Measurements from ENCODE around the gene SLC6A11. TPM values are rescaled to one million over a fixed set of nuclear protein-coding genes. Genes with fewer than 3 reads are reported as not detected.

The SLC6A11 gene
- polyA plus RNA-seq, 1 donor, result 0.10 TPM

DNA sequence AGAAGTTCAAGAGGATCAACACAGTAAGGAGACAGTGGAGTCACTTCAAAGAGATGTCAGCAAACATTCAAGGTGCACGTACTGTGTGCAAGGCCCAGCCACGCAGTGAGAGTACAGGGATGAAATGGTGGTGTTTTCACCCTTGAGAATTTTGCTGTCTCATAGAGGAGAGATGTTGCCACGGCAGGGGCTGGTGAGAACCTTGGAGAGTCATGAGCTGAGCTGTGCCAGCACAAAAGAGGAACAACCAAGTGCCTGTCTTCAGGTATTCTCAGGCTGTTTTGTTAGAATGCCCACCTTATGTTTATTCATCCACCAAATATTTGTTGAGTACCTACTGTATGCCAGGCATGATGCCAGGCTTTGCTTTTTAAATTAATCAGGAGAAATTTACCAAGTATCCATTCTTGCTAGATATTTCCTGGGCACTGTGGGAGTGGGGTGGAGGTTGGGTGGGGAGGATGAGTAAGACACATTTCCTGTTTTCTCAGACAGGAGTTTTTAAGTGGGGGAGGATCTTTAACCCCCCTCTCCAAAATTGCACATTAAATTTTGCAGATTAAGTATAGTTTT is 72.6 kb downstream of the SLC6A11 start:
- no peak for DNase-seq (ENCODE audit: low read depth)

DNA sequence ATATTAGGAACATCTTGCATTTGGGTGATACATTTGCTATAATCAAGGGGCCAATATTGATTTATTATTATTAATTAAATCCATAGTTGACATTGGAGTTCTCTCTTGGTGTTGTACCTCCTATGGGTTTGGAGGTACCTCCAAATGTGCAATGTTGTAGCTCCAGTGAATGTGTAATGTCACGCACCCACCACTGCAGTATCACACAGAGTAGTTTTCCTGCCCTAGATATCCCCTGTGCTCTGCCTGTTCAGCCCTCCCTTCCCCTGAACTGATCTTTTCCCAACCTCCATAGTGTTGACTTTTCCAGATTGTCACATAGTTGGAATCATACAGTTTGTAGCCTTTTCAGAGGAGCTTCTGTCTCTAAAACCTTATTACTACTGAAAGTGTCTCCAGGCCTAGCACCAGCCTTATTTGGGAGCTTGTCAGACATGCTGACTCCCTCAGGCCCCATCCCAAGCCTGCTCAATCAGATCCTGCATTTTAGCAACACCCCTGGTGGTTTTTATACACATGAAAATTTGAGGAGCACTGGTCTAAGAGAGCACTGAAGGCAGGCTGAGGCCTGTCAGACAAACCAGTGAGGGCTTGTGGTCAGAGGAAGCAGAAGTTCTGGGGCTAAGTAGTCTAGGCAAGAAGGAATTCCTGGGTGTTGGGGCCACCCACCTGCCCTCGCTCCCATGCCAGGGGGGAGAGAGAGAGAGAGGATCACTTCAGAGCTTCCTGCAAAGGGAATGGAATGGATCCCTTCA is 73.4 kb downstream of the SLC6A11 start:
- DNase-seq (ENCODE audit: low read depth), result no peak

DNA sequence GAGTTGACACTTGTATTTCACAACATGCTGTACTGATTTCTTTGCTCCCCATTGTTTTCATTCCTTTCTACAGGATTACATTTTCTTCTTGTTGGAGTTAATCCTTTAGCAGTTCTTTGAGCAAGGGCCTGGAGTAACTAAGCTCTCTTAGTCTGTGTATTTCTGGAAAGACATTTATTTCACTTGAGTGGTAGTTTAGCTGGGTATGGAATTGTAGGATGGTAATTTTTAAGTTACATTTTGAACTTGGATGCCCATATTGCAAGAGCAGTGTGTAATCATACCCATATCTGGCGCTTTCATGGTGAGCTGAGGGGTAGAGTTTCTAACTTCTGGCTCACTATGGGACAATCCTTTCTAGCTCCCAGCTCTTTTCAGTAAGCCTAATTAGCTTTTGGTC is 74.6 kb downstream of the SLC6A11 start:
- no peak for DNase-seq (ENCODE audit: low read depth)

DNA sequence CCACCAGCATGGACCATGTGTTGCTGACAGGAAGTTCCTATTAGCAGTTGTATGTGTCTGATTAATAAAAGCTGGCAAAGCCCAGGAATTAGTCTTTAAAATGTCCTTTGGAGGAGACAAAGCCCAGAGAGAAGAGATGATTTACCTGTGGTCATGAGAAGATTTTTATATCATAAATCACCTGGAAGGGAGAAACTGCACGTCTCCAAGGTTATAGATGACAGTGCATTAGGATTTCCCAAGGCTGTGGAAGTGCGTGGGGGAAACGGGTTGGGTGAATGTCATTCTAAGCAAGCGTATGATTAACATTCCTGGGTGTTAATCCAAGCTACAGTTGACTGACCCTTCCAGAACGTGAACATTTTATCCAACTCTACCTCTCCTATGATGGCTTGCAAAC is 76.6 kb downstream of the SLC6A11 start:
- no peak for DNase-seq (ENCODE audit: low read depth)

DNA sequence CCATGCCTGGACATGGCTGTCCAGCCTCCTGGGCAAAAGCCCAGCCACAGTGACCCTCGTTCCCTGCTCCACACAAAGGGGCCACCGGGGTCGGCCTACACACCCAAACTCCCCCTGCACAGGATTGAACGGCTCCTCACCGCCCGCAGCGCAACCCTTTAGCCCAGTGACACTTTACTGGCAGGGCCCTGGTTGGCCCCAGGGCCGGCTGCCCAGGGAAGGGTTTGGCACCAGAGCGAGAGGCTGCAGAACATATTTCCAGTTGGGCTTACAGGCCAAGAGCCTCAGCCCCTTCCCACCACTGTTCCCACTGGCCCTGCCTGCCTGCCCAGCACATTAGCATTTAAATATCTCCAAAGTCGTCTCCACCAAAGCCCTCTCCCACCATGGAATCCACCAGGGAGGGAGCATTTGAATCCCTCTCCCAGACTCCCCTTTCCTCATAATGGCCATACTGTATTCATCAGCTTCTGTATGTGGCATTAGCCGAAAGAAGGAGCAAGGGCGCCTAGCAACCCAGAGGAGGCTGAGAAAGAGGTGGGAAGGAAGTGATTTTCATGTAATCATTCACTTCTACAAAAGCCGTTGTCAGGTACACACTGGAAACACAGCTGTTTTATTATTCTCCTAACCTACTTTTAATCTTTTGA is 85.4 kb downstream of the SLC6A11 start:
- DNase-seq (ENCODE audit: low read depth), result no peak

DNA sequence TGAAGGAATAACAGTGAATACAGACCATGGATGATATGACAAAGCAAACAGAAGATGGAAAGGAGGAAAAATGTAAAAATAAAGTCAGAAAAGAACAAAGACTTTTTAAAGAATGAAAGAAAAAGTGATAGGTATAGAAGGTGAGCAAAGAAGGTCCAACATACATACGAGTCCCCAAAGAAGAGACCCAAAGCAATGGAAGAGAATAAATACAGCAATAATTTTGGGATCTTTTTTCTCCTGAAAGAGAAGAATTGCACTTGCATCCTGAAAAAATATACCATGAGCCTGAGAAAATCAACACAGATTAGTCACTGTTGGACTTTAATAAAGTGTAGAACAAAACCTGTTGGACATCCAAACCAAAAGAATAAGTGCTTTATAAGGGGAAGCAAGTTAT is 91.2 kb downstream of the SLC6A11 start:
- no peak for DNase-seq (ENCODE audit: low read depth)

DNA sequence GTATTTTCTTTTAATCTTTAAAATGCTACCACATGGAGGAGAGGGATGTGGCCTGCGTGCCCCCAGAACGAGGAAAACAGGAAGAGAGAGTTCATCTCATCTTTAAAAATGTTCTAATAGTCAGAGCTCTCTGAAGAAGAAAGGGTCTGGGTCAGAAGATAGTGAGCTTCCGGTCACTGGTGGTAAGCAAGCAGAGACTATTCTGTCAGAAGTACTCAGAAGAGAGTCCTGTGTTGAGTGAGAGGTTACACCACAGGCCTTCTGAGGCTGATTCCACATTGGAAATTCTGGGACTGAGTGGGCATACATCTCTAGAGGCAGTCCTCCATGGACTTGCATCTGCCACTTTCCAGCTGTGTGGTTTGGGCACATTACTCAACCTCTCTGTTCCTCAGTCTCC is 94.3 kb downstream of the SLC6A11 start:
- no peak for DNase-seq (ENCODE audit: low read depth)

DNA sequence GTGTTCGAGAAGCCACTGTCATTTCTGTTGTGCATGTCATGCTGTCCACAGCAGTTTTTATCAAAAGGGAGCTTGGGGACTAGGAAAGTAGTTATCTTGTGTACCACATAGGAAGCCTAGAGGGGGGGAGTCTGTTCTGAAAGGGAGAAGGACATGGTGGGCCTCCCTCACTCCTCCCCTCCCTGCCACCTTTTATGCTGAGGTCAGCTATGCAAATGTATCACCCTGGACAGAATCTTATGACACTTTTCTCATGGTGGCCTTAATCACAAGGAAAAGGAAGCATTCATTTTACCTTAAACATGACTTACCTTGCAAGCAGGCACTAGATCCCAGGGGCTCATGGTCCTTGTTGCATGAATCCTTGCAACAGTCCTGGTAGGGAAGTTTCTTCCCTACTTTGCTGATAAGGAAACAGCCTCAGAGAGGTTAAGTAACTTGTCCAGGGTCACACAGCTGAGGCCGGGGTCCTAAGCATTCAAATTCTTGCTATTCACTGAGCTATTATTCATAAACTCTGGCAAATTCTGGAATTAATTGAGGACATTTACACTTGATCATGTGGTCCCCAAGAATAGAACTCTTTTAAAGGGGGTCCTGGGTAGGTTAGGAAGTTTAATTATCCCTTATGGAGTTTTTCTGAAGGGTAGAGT is 95.4 kb downstream of the SLC6A11 start:
- DNase-seq (ENCODE audit: low read depth), result no peak

DNA sequence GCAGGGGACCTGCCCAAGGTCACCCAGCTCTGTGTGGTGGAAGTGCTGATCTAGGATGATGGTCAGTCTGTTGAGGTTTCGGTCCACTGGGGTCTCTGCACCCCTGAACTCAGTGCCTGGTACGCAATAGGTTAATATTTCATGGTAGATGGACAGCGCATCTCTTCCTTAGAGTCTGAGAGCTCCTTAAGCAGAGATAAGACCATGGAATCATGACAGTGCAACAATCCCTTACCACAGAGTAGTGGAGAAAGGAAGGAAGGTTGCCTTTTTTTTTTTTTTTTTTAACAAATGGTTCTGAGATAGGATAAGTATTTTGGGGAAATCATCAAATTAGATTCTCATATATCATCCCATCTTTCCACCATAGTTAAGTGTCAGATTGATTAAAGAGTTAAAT is 96.8 kb downstream of the SLC6A11 start:
- no peak for DNase-seq (ENCODE audit: low read depth)

DNA sequence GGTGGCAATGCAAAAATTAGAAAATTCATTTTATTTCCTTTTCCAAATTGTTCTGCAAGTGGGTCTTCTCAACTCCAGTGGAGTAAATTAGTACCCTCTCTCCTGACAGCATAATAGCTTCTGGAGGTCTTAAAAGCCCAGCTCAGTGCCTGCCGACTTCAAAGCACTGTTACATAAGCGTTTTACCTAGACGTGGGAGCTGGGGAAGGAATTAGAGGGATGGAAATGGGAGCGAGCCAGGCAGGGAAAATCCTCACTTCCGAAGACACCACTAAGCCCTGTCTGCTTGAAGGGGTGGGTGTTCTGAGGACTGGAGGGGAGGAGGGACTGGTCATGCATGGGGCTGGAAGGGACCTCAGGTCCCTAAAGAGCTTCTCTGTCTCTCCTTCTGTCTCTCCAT is 99.3 kb downstream of the SLC6A11 start:
- DNase-seq (ENCODE audit: low read depth), result no peak

DNA sequence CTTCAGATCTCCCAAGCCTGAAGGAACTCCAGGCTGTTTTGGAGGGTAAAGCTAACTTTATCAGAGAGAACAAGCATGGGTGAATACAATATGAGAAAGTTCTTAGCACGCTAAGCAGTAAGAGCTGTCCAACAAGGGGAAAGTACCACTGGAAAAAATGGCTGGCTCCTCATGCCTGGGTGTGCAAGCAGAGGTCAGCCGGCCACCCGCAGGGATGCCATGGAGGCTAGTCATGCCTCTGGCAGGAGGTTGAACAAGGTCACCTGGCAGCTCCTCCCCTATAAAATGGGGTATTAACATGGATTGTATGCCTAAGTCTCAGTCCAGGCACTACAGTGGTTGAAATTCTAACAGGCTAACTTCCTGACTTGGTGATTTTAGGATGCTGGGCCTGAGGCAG is 101.1 kb downstream of the SLC6A11 start:
- no peak for DNase-seq (ENCODE audit: low read depth)

DNA sequence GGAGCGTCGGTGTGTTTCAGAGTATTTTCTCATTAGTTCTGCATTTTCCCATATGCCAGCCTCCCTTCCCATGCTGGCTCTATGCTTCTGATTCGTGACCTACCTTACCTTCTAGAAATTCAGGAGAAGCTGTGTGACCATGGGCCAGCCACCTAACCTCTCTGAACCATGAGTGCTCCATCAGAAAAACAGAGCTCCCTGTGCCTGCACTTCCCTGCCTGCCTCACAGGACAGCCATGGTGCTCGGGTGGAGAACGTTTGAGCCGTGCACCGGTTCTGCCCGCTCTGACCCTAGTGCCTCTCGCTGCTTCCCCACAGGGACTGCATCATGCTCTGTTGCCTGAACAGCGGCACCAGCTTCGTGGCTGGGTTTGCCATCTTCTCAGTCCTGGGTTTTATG is 102.0 kb downstream of the SLC6A11 start:
- DNase-seq (ENCODE audit: low read depth), result no peak

DNA sequence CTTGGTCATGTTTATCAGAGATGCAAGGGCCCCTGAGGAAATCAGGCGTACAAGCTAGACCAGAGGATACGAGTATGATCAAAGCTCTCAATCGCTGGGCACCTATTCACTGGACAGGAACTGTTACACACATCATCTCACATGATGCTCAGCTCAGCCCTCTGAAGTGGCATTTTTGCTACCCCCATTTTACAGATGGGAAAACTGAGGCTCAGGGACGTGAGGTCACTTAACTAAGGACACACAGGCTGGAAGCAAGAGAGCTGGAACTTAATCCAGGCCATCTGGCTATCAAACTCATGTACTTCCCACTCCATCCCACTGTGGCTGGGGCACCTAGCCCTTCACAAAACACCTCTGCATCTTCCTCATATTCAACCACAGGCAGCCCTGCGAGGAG is 103.6 kb downstream of the SLC6A11 start:
- DNase-seq (ENCODE audit: low read depth), result no peak

DNA sequence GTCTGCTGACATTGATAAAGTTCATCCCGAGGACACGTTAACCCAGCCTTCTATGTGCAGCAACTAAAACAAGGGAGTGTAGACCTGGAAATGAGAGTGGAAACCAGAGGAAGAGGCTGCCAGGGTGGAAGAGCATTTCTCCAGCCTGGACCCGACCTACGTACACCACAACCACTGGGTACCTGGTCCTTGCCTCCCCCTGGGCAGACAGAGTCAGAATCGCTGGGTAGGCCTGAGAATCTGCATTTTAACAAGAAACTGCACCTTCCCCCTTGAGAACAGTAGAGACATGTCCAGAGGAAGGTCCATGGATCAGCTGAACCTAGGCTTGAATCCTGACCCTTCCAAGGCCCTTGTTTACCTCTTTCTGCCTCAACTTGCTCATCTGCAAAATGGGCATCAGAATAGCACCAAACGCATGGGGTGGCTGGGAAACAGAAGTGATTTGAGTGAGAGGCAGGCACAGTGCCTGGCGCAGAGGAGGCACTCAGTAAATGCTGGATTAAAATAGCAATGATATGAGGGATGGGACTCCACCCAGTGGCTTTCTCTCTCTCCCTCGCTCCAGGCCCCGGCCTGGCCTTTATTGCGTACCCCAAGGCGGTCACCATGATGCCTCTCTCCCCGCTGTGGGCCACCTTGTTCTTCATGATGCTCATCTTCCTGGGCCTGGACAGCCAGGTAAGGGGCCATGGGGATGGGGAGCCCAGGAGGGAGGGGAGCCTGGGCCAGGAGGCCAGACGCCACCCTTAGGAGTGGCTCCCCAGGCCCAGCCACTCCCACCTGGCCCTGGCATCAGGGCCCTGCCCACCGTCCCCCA is 109.6 kb downstream of the SLC6A11 start:
- DNase-seq (ENCODE audit: low read depth), result no peak

DNA sequence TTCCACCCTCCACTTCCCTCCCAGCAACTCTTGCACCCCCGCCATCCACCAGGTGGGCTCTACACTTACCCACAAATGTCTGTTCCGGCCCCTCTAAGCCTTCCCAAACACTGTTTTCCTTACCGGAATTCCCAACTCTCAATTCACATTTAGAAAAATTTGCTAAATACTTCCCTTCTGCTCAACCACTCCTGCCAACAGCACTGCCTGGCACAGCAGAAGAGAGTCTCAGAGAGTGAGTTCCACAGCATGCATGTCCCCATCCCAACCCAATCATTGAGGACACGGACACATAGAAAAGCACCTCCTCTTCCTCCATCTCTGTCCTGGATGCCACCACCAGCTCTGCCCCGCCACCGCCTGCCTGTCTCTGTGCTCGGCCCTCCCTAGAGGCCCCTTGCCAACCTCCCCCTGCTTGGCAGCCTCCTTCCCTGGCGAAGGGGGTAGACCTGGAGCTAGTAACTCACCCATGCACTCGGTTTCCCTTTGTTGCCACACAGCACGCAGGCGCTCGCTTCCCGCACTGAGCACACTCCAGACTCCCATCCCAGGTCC is 110.3 kb downstream of the SLC6A11 start:
- DNase-seq (ENCODE audit: low read depth), result no peak

DNA sequence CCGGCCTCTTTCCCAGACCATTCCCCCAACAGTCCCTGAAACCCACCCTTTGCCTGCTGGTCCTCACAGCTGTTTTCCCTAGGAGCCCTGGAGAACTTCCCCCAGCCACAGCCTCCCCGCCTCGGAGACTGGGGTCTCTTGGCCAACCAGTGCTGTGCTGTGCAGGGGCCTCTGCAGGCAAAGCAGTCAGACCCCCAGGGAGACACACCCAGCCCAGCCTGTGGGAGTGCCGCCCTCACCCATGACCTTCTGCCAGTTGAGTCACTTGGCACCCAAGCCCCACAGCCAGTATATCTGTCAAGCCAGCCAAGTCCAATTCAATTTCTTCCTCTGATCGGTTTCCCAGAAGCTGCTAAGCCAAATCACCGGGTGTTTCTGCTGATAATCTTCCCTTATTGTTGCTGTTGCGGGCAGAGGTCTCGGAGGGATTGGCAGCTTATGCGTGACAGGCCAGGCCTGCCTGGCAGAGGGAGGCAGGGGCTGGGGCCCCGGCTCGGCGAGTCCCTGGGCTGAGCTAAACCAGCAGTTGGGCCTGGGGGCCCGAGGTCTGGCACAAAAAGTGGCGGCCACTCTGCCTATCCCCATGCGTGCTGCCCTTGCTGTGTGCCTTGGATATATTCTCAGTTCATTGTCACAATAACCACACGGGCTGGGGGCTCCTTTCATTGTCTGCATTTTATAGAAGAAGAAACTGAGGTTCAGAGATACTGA is 110.9 kb downstream of the SLC6A11 start:
- DNase-seq (ENCODE audit: low read depth), result no peak

DNA sequence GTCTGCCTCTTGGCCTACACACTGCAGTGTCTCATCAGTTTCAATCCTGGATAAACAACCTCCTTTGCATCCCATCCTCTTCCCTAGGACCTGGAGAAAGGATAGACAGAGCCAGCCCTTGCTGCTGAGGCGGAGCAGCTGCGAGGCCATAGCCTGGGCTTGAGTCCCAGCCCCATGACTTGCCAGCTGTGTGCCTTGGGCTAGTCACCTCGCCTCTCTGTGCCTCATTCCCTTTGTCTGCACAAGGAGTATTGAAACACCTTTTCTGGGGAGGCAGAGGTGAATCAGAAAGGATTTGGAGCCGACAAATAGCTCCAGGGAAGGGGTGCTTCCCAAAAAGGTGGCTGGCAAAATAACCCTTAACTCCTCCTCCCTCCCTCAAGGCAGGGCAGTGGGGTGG is 111.5 kb downstream of the SLC6A11 start:
- DNase-seq (ENCODE audit: low read depth), result no peak

DNA sequence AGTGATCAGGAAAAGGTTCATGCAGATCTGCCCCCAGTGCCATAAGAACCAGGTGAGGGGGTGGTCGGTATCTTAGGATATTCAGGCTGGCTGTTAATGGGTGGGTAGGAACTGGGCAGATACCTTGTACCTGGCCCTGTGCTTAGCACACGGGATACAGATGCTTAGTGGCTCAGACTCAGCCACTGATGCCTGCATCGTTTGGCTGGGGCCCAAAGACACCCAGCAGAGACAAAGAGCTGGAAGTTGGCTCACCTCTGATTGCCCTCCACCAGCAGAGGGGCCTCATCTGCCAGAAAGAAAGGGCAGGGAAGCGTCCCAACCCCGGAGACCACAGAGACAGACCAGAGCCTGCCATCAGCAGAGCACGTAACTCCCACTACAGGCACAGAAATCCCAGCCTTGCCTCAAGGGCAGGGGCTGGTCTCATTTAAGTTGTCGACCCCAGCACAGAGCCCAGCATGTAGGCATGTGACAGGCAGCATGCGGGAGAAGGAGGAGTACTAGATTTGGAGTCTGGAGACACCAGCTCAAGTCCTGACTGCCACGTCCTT is 112.5 kb downstream of the SLC6A11 start:
- DNase-seq (ENCODE audit: low read depth), result no peak

DNA sequence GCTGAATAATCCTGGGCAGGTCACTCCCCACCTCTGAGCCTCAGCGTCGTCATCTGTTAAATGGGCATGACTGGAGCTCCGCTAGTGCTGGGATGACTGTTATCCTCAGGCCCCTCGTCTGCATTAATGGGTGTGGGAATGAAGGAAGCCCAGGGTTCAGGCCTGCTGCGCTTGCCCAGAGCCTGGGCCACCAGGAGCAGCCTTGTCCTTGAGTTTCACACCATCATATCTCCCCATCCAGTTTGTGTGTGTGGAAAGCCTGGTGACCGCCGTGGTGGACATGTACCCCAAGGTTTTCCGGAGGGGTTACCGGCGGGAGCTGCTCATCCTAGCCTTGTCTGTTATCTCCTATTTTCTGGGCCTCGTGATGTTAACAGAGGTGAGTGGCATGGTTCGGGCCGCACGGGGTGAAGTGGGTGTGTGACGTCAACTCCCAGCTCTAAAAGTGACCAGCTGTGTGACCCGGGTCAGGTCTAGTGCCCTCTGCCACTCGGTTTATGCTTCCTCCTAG is 113.0 kb downstream of the SLC6A11 start:
- DNase-seq (ENCODE audit: low read depth), result no peak

DNA sequence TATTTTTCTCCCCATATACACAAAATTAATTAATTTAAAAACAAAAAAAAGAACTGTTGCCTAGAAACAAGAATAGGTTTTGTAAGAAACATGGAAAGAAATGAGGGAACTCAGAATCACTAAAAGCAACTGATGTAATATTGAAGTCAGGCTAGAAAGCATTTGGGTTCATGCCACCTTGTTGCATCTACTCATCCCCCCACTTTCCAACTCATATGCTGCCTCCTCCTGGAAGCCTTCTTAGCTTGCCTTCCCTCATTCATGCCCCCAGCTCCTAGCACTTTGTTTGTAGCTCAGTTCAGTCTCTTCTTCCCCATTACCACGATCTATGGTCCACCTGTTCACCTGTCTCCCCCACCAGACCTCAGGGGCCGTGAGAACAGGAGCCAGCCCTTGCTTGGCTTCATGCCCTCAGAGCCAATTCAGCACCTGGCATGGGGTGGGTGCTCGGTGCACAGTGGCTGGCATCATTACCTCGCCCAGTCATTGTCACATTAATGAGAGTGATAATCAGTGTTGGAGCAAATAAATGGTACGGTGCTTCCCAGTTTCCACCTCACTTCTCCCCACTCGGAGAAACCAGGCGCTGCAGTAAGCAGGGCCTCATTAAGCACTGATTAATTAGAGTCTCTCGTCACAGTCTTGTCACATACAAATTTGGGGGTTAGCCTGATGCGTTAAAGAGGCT is 114.1 kb downstream of the SLC6A11 start:
- DNase-seq (ENCODE audit: low read depth), result no peak
